ENCODE measurements around the gene PROX2. TPM values are rescaled to one million over a fixed set of nuclear protein-coding genes. Genes with fewer than 3 reads are reported as not detected.

PROX2 gene
- total RNA-seq (2014; rRNA removed; shearing (Covaris generic)): not detected in 2 replicates

GRCh38 chr14:74875941-74876913, at the start of gene PROX2:
Gene PROX2, minus strand, starts transcription at chr14:74876145. Its CDS starts 12,311 bp downstream, at chr14:74863834.
- H3K36me3 ChIP-seq: no peaks in the 10 kb centered on the region
- H3K4me1 ChIP-seq: peaks cover 6% of the 10 kb centered on the region; the same call in 1 of the 2 replicates
- H3K27me3 ChIP-seq: no peaks in the 10 kb centered on the region
- DNase-seq: peak in 1 of 2 experiments; percentile 16
- no peak within 1 kb of the TSS for H3K27ac ChIP-seq
- no peaks in the 10 kb centered on the region for H3K9me3 ChIP-seq (replicated peaks)
- H3K4me3 ChIP-seq: no peak within 1 kb of the TSS

GRCh38 chr14:74924061-74924460, 48.1 kb upstream of the PROX2 start:
- H3K27ac ChIP-seq: no peak overlapping the region
- no peak overlapping the region for H3K4me3 ChIP-seq
- H3K9me3 ChIP-seq (replicated peaks): no peaks in the 10 kb centered on the region; the same call in 1 of the 2 replicates
- no peaks in the 10 kb centered on the region for H3K36me3 ChIP-seq
- H3K4me1 ChIP-seq: no peaks in the 10 kb centered on the region
- no peaks in the 10 kb centered on the region for H3K27me3 ChIP-seq
- no peak for DNase-seq

- DNase-seq: peak in 1 of 2 experiments; percentile 58
- peak within 1 kb of the TSS; percentile 55 for H3K4me3 ChIP-seq
These were observed 46.9 kb upstream of the PROX2 start, which contains the start of gene RPS6KL1 for GRCh38 chr14:74922752-74923401. Gene RPS6KL1, minus strand, starts transcription at chr14:74923260. Its CDS starts 1,719 bp downstream, at chr14:74921541.

GRCh38 chr14:74921987-74922751, 46.2 kb upstream of the PROX2 start:
- H3K4me3 ChIP-seq: peak overlapping the region; percentile 55
- no peaks in the 10 kb centered on the region for H3K36me3 ChIP-seq
- peaks cover 3% of the 10 kb centered on the region; the same call in 1 of the 2 replicates for H3K4me1 ChIP-seq
- no peaks in the 10 kb centered on the region for H3K27me3 ChIP-seq
- no peaks in the 10 kb centered on the region; the same call in 1 of the 2 replicates for H3K9me3 ChIP-seq (replicated peaks)
- DNase-seq: no peak
- no peak overlapping the region for H3K27ac ChIP-seq

More at GRCh38 chr14:74922752-74923401, 46.9 kb upstream of the PROX2 start, which contains the start of gene RPS6KL1:
- no peak within 1 kb of the TSS for H3K27ac ChIP-seq
- H3K4me1 ChIP-seq: no peaks in the 10 kb centered on the region
- no peaks in the 10 kb centered on the region for H3K36me3 ChIP-seq
- H3K9me3 ChIP-seq (replicated peaks): no peaks in the 10 kb centered on the region; the same call in 1 of the 2 replicates
- no peaks in the 10 kb centered on the region for H3K27me3 ChIP-seq

- Histone ChIP-seq H3K4me1 (peaks cover 3% of the 10 kb centered on the region; the same call in 1 of the 2 replicates), H3K36me3 (no peaks in the 10 kb centered on the region), H3K9me3 (replicated peaks) (no peaks in the 10 kb centered on the region; the same call in 1 of the 2 replicates), H3K27ac (no peak overlapping the region), H3K4me3 (no peak overlapping the region), H3K27me3 (no peaks in the 10 kb centered on the region)
- DNase-seq: no peak
These were observed 45.2 kb upstream of the PROX2 start for GRCh38 chr14:74921053-74921620.

GRCh38 chr14:74920281-74920680, 44.3 kb upstream of the PROX2 start:
- Histone ChIP-seq H3K27ac (no peak overlapping the region), H3K36me3 (no peaks in the 10 kb centered on the region), H3K9me3 (replicated peaks) (no peaks in the 10 kb centered on the region; the same call in 1 of the 2 replicates), H3K4me3 (no peak overlapping the region), H3K27me3 (no peaks in the 10 kb centered on the region), H3K4me1 (peaks cover 3% of the 10 kb centered on the region; the same call in 1 of the 2 replicates)
- DNase-seq: no peak

GRCh38 chr14:74919421-74920165, 43.6 kb upstream of the PROX2 start:
- H3K4me3 ChIP-seq: no peak overlapping the region
- no peaks in the 10 kb centered on the region for H3K27me3 ChIP-seq
- no peaks in the 10 kb centered on the region for H3K36me3 ChIP-seq
- DNase-seq: no peak
- no peak overlapping the region for H3K27ac ChIP-seq
- peaks cover 3% of the 10 kb centered on the region; the same call in 1 of the 2 replicates for H3K4me1 ChIP-seq
- no peaks in the 10 kb centered on the region; the same call in 1 of the 2 replicates for H3K9me3 ChIP-seq (replicated peaks)

- no peak overlapping the region for H3K4me3 ChIP-seq
- no peaks in the 10 kb centered on the region for H3K36me3 ChIP-seq
- DNase-seq: no peak
- no peaks in the 10 kb centered on the region for H3K9me3 ChIP-seq (replicated peaks)
- H3K27ac ChIP-seq: no peak overlapping the region
- H3K4me1 ChIP-seq: peaks cover 8% of the 10 kb centered on the region; the same call in 1 of the 2 replicates
- H3K27me3 ChIP-seq: no peaks in the 10 kb centered on the region
These were observed 42.4 kb upstream of the PROX2 start for GRCh38 chr14:74918380-74918779.

- H3K27ac ChIP-seq: no peak overlapping the region
- H3K4me1 ChIP-seq: peaks cover 8% of the 10 kb centered on the region; the same call in 1 of the 2 replicates
- no peaks in the 10 kb centered on the region for H3K27me3 ChIP-seq
- H3K4me3 ChIP-seq: no peak overlapping the region
- DNase-seq: no peak
- no peaks in the 10 kb centered on the region for H3K36me3 ChIP-seq
- no peaks in the 10 kb centered on the region for H3K9me3 ChIP-seq (replicated peaks)
These were observed 41.7 kb upstream of the PROX2 start for GRCh38 chr14:74917646-74918081.

- H3K36me3 ChIP-seq: no peaks in the 10 kb centered on the region
- DNase-seq: no peak
- no peak overlapping the region for H3K27ac ChIP-seq
- no peaks in the 10 kb centered on the region for H3K27me3 ChIP-seq
- no peak overlapping the region for H3K4me3 ChIP-seq
- H3K4me1 ChIP-seq: peaks cover 8% of the 10 kb centered on the region; the same call in 1 of the 2 replicates
- no peaks in the 10 kb centered on the region for H3K9me3 ChIP-seq (replicated peaks)
These were observed 41.2 kb upstream of the PROX2 start for GRCh38 chr14:74917178-74917543.

GRCh38 chr14:74915826-74916225, 39.9 kb upstream of the PROX2 start:
- H3K36me3 ChIP-seq: no peaks in the 10 kb centered on the region
- H3K27ac ChIP-seq: no peak overlapping the region
- no peaks in the 10 kb centered on the region for H3K27me3 ChIP-seq
- DNase-seq: no peak
- no peak overlapping the region for H3K4me3 ChIP-seq
- H3K9me3 ChIP-seq (replicated peaks): no peaks in the 10 kb centered on the region
- peaks cover 8% of the 10 kb centered on the region; the same call in 1 of the 2 replicates for H3K4me1 ChIP-seq

GRCh38 chr14:74915426-74915825, 39.5 kb upstream of the PROX2 start:
- Histone ChIP-seq H3K36me3 (no peaks in the 10 kb centered on the region), H3K27ac (no peak overlapping the region), H3K4me3 (no peak overlapping the region), H3K27me3 (no peaks in the 10 kb centered on the region), H3K9me3 (replicated peaks) (no peaks in the 10 kb centered on the region), H3K4me1 (peaks cover 10% of the 10 kb centered on the region; the same call in 1 of the 2 replicates)
- no peak for DNase-seq

- H3K36me3 ChIP-seq: no peaks in the 10 kb centered on the region
- H3K4me3 ChIP-seq: no peak overlapping the region
- H3K27ac ChIP-seq: no peak overlapping the region
- peaks cover 14% of the 10 kb centered on the region; the same call in 1 of the 2 replicates for H3K4me1 ChIP-seq
- no peaks in the 10 kb centered on the region for H3K27me3 ChIP-seq
- H3K9me3 ChIP-seq (replicated peaks): no peaks in the 10 kb centered on the region
- DNase-seq: peak; percentile 74 to 87
These were observed 38.1 kb upstream of the PROX2 start for GRCh38 chr14:74913986-74914573.

Data from SJCRH30 (cell line).